GM12801 (cell line): ENCODE data around the gene DECR2.

Experiments used
- TF ChIP-seq, protein P1 (sequence below): IDR thresholded peaks from one replicate; pipeline ENCODE4 v1.5.1; 2011; ENCODE audit warnings: control low read depth; ENCODE audit not compliant: insufficient read length; ENCODE audit errors: extremely low read depth

The DECR2 gene

DNA sequence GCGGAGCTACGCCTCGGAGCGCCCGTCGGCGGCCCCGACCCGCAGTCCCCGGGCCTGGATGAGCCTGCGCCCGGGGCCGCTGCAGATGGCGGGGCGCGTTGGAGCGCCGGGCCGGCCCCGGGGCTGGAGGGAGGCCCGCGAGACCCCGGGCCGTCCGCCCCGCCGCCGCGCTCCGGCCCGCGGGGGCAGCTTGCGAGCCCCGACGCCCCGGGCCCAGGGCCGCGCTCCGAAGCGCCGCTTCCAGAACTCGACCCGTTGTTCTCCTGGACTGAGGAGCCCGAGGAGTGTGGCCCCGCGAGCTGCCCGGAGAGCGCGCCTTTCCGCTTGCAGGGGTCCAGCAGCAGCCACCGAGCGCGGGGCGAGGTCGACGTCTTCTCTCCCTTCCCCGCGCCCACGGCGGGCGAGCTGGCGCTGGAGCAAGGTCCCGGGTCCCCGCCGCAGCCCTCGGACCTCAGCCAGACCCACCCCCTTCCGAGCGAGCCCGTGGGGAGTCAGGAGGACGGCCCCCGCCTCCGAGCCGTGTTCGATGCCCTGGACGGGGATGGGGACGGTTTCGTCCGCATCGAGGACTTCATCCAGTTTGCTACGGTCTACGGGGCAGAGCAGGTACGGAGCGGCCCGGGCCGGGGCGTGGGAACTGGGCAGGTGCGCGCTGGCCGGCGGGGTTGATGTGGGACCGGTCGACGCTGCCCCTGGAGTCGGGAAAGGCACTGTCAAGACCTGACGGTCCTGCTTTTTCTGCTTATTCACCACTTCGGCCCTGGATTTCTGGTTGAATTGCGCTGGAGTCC lies 24.6 kb downstream of the DECR2 start:
- TF ChIP-seq, protein P1, sequence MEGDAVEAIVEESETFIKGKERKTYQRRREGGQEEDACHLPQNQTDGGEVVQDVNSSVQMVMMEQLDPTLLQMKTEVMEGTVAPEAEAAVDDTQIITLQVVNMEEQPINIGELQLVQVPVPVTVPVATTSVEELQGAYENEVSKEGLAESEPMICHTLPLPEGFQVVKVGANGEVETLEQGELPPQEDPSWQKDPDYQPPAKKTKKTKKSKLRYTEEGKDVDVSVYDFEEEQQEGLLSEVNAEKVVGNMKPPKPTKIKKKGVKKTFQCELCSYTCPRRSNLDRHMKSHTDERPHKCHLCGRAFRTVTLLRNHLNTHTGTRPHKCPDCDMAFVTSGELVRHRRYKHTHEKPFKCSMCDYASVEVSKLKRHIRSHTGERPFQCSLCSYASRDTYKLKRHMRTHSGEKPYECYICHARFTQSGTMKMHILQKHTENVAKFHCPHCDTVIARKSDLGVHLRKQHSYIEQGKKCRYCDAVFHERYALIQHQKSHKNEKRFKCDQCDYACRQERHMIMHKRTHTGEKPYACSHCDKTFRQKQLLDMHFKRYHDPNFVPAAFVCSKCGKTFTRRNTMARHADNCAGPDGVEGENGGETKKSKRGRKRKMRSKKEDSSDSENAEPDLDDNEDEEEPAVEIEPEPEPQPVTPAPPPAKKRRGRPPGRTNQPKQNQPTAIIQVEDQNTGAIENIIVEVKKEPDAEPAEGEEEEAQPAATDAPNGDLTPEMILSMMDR, result no peak

DNA sequence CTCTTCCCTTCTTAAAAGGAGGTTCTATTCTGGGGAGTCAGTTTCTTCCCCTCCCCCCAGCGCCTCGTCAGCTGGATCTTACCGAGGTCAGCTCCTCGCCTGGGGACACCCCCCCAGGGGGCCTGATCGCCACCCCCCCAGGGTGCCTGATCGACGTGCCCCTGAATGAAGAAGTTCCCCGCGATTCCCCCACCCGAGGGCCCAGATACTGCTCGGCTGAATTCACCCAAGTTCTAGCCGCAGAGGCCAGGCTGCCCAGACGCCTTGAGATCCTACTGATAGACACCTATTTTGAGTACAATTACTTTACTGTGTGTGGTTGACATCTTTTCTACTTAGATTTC lies 25.2 kb downstream of the DECR2 start:
- TF ChIP-seq, protein P1, result no peak

DNA sequence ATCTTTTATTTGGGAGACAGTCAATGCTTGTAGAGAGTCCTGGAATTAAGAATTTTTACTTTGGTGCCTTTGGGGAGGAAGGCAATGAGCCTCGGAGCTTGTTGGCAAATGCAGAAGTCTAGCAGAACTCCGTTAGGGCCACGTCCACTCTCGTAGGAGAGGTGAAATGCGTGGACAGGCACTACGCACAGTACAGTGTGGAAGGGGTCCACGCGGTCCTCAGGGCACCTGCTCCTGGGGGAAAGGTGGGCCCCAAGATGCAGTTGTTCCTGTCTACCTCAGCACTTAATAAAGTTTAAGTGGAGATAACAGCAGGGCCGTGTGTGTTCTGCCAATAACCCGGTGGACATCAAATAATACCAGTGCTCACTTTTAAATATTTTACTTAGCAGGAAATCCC lies 25.6 kb downstream of the DECR2 start:
- TF ChIP-seq, protein P1, result no peak

DNA sequence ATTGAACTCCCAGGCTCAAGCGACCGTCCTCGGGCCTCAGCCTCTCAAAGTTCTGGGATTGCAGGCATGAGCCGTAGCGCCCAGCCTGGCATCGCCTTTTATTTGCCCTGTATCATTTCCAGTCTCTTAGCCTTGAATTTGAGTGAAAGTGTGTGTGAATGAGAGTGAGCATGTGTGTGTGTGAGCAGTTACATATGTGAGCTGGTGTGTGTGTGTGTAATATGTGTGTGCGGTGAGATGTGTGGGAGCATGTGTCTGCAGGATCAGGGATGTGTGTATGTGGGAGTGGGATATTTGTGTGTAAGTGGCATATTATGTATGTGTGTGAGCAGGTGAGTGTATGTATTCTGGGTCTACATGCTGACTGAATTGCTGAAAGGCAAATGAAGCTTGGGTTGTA lies 29.2 kb downstream of the DECR2 start:
- TF ChIP-seq, protein P1, result no peak

DNA sequence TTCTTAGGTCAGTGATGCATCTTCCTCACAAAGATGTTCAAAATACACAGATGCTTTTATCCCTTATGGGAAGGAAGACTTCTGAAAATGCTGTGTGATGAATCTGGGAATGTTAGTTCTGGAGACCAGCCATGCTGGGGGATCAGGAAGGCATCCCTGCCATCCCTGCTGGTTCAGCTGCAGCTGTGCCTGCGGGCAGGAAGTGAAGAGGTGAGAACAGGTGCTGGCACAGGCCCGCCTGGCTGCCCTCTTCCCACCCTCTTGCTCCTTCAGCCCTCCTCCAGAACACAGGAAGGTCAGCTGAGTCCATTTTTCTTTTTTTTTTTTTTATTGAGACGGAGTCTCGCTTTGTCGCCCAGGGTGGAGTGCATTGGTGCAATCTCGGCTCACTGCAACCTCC lies 38.9 kb downstream of the DECR2 start:
- TF ChIP-seq, protein P1, result no peak

DNA sequence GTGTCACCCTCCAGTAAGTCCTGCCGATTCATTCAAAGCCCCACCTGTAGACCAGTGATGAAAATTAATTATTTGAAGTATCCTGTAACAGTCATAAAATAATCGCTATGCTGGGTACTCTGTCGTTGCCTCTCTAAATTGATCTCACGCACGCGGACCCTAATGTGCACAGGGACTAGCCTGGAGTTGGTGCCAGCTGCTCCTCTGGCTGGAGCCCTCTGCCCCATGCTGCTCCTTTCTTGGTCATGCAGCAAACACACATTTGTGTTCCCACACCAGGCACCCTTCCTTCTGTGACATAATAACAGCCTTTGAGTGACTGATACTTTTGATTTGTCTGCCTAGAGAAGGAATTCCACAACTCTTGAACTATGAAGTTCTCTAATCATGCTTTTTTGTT lies 39.8 kb downstream of the DECR2 start:
- TF ChIP-seq, protein P1, result no peak

DNA sequence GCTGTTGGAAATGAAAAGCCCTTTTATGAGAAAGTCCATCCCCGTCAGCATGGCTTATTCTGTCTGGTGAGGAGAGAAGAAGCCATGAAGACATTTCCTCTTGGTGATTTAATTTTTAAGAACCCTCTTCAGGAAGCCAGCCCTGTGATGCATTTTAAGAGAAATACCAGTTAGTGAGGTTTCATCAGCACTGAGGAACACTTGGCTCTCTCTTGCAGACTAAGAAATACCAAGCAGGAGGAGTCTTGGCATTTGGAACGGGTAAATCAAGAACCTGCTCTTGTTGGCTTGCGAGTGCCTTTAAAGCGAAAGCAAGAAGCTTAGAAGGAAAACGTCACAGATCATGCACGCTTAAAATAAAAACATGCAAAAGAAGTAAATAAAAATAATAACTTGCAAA lies 41.3 kb downstream of the DECR2 start:
- TF ChIP-seq, protein P1, result no peak
